HepG2 (cell line): Measurements from ENCODE around the gene UTS2R. TPM values are rescaled to one million over a fixed set of nuclear protein-coding genes. Genes with fewer than 3 reads are reported as not detected.

Experiments used
- MAF1 ChIP-seq: sonication (generic); formaldehyde crosslinking; IDR thresholded peaks from 2 replicates; pipeline ENCODE4 v1.5.0; 2020; ENCODE audit warnings: missing genetic modification reagents, borderline replicate concordance
- SP2 ChIP-seq: sonication (generic); formaldehyde crosslinking; IDR thresholded peaks from 2 replicates; pipeline ENCODE4 v1.5.1; 2020; ENCODE audit warnings: mild to moderate bottlenecking, missing genetic modification reagents
- TOE1 ChIP-seq: sonication (generic); formaldehyde crosslinking; IDR thresholded peaks from 2 replicates; pipeline ENCODE4 v1.4.0; 2020; ENCODE audit warnings: mild to moderate bottlenecking, missing genetic modification reagents
- YY1 ChIP-seq: IDR thresholded peaks from 2 replicates; pipeline ENCODE4 v1.6.1; 2011; ENCODE audit warnings: low read length, low read depth, moderate library complexity, mild to moderate bottlenecking; ENCODE audit not compliant: insufficient read depth, insufficient replicate concordance
- ZNF709 ChIP-seq: sonication (generic); formaldehyde crosslinking; IDR thresholded peaks from 2 replicates; pipeline ENCODE4 v1.5.0; 2020; ENCODE audit warnings: mild to moderate bottlenecking, missing genetic modification reagents
- ZNF839 ChIP-seq: sonication (generic); formaldehyde crosslinking; IDR thresholded peaks from 2 replicates; pipeline ENCODE4 v1.4.0; 2020; ENCODE audit warnings: missing genetic modification reagents, mild to moderate bottlenecking, borderline replicate concordance
- polyA plus RNA-seq, 8 experiments: library from polyadenylated mRNA; depleted of rRNA in 3 of 8; stranded (reverse) in 7 of 8; unstranded in 1 of 8; fragments of >200 nt; fragmentation: Illumina TruSeq in 4 of 8; extraction: Trizol in 4 of 8; gene quantifications; 2 replicates each; pipeline versions ENCODE4 v1.2.1 to v1.2.3, GENCODE V29; 2011 to 2016; ENCODE audit warnings: low read depth in 4 of 8, missing spikeins in 1 of 8, mixed read lengths in 1 of 8; ENCODE audit not compliant: insufficient read depth in 1 of 8
- total RNA-seq, 5 experiments: library from RNA; depleted of rRNA; stranded (reverse); fragments of >200 nt; fragmentation: Illumina TruSeq; extraction: Trizol; gene quantifications; 2 replicates each; pipeline ENCODE4 v1.2.3, GENCODE V29; 2016; ENCODE audit warnings: low read depth in 1 of 5
- TF ChIP-seq, protein P1 (sequence below): sonication (generic); formaldehyde crosslinking; IDR thresholded peaks from 2 replicates; pipeline ENCODE4 v1.8.0; 2022; ENCODE audit warnings: mild to moderate bottlenecking, missing genetic modification reagents, moderate library complexity
- TF ChIP-seq, protein P2 (sequence below): sonication (generic); formaldehyde crosslinking; IDR thresholded peaks from 2 replicates; pipeline ENCODE4 v1.9.0; 2021; ENCODE audit warnings: missing genetic modification reagents, borderline replicate concordance
- TF ChIP-seq, protein P3 (sequence below): sonication (generic); formaldehyde crosslinking; IDR thresholded peaks from 2 replicates; pipeline ENCODE4 v1.5.0; 2020; ENCODE audit warnings: missing genetic modification reagents, mild to moderate bottlenecking, borderline replicate concordance

Gene UTS2R
- total and polyA plus RNA-seq, 2 of the 13 experiments (the other 11 are each of a cell fraction or from before 2014, with no cell fraction given), result 0.13 to 0.15 TPM

DNA sequence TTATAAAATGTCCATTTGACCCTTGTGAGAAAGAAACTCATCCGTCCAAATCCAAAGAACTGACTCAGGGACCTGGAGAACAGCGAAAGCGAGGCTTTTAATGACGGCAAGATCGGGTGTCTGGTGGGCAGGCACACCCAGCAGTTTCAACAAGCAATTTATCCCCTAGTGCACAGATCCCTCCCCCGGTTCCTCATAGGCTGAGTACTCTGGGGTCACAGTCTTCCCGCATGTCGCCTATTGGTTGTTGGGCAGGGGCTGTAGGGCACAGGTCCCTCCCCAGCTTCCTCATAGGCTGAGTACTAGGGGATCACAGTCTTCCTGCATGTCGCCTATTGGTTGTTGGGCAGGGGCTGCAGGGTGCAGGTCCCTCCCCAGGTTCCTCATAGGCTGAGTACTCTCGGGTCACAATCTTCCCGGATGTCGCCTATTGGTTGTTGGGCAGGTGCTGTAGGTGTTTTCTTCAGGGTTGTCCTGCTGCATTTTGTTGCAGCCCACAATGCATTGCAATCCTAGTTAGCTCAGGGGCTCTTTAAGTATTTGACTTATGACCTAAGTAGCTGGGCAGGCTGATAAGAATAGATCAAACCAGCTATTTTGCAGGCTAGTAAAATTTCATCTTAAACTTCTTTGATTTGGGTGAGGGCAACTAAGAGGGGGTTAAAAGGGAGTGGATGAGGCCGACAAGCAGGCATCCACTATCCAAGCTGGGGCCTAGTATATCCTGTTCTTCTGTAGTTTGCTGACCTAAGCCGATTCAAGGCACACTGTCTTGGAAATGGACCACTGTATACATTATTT, 3.6 kb upstream of the UTS2R start (continued):
- TF ChIP-seq, protein P1, sequence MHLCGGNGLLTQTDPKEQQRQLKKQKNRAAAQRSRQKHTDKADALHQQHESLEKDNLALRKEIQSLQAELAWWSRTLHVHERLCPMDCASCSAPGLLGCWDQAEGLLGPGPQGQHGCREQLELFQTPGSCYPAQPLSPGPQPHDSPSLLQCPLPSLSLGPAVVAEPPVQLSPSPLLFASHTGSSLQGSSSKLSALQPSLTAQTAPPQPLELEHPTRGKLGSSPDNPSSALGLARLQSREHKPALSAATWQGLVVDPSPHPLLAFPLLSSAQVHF (CRISPR knock-in tag), result no peak
- TF ChIP-seq TOE1 (CRISPR knock-in tag) (0 out of 2 replicates have a peak, but pooled peaks have one; percentile 19), YY1 (no peak), MAF1 (CRISPR knock-in tag) (no peak), SP2 (CRISPR knock-in tag) (peak; percentile 95), ZNF839 (CRISPR knock-in tag) (no peak), ZNF709 (no peak)
- TF ChIP-seq, protein P2, sequence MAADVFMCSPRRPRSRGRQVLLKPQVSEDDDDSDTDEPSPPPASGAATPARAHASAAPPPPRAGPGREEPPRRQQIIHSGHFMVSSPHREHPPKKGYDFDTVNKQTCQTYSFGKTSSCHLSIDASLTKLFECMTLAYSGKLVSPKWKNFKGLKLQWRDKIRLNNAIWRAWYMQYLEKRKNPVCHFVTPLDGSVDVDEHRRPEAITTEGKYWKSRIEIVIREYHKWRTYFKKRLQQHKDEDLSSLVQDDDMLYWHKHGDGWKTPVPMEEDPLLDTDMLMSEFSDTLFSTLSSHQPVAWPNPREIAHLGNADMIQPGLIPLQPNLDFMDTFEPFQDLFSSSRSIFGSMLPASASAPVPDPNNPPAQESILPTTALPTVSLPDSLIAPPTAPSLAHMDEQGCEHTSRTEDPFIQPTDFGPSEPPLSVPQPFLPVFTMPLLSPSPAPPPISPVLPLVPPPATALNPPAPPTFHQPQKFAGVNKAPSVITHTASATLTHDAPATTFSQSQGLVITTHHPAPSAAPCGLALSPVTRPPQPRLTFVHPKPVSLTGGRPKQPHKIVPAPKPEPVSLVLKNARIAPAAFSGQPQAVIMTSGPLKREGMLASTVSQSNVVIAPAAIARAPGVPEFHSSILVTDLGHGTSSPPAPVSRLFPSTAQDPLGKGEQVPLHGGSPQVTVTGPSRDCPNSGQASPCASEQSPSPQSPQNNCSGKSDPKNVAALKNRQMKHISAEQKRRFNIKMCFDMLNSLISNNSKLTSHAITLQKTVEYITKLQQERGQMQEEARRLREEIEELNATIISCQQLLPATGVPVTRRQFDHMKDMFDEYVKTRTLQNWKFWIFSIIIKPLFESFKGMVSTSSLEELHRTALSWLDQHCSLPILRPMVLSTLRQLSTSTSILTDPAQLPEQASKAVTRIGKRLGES, result no peak
- TF ChIP-seq, protein P3, sequence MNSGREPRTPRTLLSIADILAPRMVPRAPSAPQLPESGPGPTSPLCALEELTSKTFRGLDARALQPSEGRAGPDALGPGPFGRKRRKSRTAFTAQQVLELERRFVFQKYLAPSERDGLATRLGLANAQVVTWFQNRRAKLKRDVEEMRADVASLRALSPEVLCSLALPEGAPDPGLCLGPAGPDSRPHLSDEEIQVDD (CRISPR knock-in tag), result no peak
